ENCODE results near the gene GPR62. TPM values are rescaled to one million over a fixed set of nuclear protein-coding genes. Genes with fewer than 3 reads are reported as not detected.
"Not testable (repeated sequence)": the region's sequence is repeated elsewhere in the genome, so short reads cannot be mapped to it uniquely, and the experiment has no call there.

The GPR62 gene
- total and polyA plus RNA-seq, 8 donors, result 0.08 to 0.26 (median 0.09) TPM; not detected in 2

DNA sequence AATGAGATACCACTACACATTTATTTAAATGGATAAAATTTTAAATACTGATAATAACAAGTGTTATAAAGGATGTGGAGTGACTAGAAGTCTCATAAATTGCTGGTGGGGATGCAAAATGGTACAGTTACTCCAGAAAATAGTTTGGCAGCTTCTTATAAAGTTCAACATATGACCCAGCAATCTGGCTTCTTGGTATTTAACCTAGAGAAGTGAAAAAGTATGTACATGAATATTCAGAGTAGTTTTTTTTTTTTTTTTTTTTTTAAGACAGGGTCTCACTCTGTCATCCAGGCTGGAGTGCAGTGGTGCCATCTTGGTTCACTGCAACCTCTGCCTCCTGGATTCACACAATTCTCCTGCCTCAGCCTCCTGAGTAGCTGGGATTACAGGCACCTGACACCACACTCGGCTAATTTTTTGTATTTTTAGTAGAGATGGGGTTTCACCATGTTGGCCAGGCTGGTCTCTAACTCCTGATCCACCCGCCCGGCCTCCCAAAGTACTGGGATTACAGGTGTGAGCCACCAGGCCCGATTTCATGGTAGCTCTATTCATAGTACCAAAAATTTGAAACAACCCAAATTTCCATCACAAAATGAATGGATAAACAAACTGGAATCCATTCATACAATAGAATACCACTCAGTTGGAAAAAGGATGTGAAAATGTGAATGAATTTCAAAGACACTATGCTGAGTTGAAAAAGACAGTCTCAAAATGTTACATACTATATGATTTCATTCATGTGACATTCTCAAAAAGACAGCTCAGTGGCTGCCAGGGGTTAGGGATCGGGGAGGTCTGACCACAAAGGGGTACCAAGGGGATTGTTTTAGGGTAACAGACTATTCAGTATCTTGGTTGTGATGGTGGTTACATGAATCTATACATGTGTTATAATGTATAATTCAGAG lies 27.9 kb upstream of the GPR62 start:
- WGBS, 2 donors, result 79 to 86% methylated on average over 5 of the region's 5 CpGs
- Histone ChIP-seq H3K27ac (no peak overlapping the region), H3K4me1 (no peaks in the 10 kb centered on the region), H3K36me3 (no peaks in the 10 kb centered on the region), H3K4me3 (no peak overlapping the region), H3K27me3 (no peaks in the 10 kb centered on the region), H3K9me3 (no peaks in the 10 kb centered on the region)
- intact Hi-C loops (cut with DNase I), result no loop called here
- DNase-seq (no peak), FAIRE-seq (no peak), ATAC-seq (no peak)
- no peak for TF ChIP-seq CTCF (IDR thresholded peaks at IDR 0.05)

GRCh38 chr3:51928438-51928837 lies 26.7 kb upstream of the GPR62 start:
- no peak for ATAC-seq
- DNase-seq, result no peak

GRCh38 chr3:51928981-51929380 lies 26.2 kb upstream of the GPR62 start:
- not testable (repeated sequence) for H3K27ac ChIP-seq, H3K4me1 ChIP-seq
- 72 to 79% methylated on average over 3 of the region's 3 CpGs for WGBS, 2 donors

More at GRCh38 chr3:51928438-51928837, 26.7 kb upstream of the GPR62 start:
- Histone ChIP-seq H3K9me3 (no peaks in the 10 kb centered on the region), H3K27me3 (no peaks in the 10 kb centered on the region), H3K27ac (no peak overlapping the region), H3K4me1 (no peaks in the 10 kb centered on the region), H3K4me3 (no peak overlapping the region), H3K36me3 (peaks cover 0 to 9% (median 0%) of the 10 kb centered on the region in 3 donors)
- TF ChIP-seq CTCF (IDR thresholded peaks at IDR 0.05), result no peak
- intact Hi-C loops (cut with DNase I), result no loop called here
- no peak for FAIRE-seq
- 82 to 94% methylated on average over 6 to 7 of the region's 7 CpGs for WGBS, 2 donors

GRCh38 chr3:51929420-51930003 lies 25.7 kb upstream of the GPR62 start:
- Histone ChIP-seq H3K27me3 (no peaks in the 10 kb centered on the region), H3K4me1 (no peaks in the 10 kb centered on the region), H3K27ac (no peak overlapping the region), H3K4me3 (no peak overlapping the region), H3K36me3 (peaks cover 0 to 19% (median 0%) of the 10 kb centered on the region in 3 donors), H3K9me3 (no peaks in the 10 kb centered on the region)
- WGBS, 2 donors, result 63 to 69% methylated on average over 5 of the region's 5 CpGs
- peak in 1 of 4 donors; percentile 25 for ATAC-seq
- no peak for TF ChIP-seq CTCF (IDR thresholded peaks at IDR 0.05)
- DNase-seq, result no peak
- intact Hi-C loops (cut with DNase I), result no loop called here
- FAIRE-seq, result no peak

More at GRCh38 chr3:51928981-51929380, 26.2 kb upstream of the GPR62 start:
- DNase-seq; ATAC-seq; H3K9me3 ChIP-seq; H3K4me3 ChIP-seq; H3K27me3 ChIP-seq; FAIRE-seq; intact Hi-C loops (cut with DNase I): not testable (repeated sequence)
- peaks cover 0 to 13% (median 0%) of the 10 kb centered on the region in 3 donors for H3K36me3 ChIP-seq

- peaks cover 0 to 27% (median 6%) of the 10 kb centered on the region in 3 donors for H3K36me3 ChIP-seq
- 98 to 100% methylated on average over 1 of the region's 1 CpG for WGBS, 2 donors
- no peaks in the 10 kb centered on the region for H3K27me3 ChIP-seq
- no peaks in the 10 kb centered on the region for H3K9me3 ChIP-seq
- intact Hi-C loops (cut with DNase I), result no loop called here
- no peak for TF ChIP-seq CTCF (IDR thresholded peaks at IDR 0.05)
- no peak overlapping the region for H3K27ac ChIP-seq
- H3K4me1 ChIP-seq, result no peaks in the 10 kb centered on the region
- H3K4me3 ChIP-seq, result no peak overlapping the region
- FAIRE-seq, result no peak
- no peak for DNase-seq
- ATAC-seq, result no peak
Observed at GRCh38 chr3:51930439-51930838, 24.7 kb upstream of the GPR62 start.

All from pancreas (tissue), 10 donors.